NB4 (cell line): Measurements from ENCODE around the gene DOK3.

ENCODE experiments used
- MYC ChIP-seq: IDR thresholded peaks from 2 replicates; pipeline ENCODE4 v1.6.1; 2011; ENCODE audit warnings: low read depth, low read length
- POLR2A ChIP-seq: IDR thresholded peaks from 2 replicates; pipeline ENCODE4 v1.6.1; 2011; ENCODE audit warnings: mild to moderate bottlenecking; ENCODE audit not compliant: insufficient read length; ENCODE audit errors: extremely low read depth
- TF ChIP-seq, protein P1 (sequence below): IDR thresholded peaks from one replicate; pipeline ENCODE4 v1.5.1; 2012; ENCODE audit warnings: low read depth, low read length

DNA sequence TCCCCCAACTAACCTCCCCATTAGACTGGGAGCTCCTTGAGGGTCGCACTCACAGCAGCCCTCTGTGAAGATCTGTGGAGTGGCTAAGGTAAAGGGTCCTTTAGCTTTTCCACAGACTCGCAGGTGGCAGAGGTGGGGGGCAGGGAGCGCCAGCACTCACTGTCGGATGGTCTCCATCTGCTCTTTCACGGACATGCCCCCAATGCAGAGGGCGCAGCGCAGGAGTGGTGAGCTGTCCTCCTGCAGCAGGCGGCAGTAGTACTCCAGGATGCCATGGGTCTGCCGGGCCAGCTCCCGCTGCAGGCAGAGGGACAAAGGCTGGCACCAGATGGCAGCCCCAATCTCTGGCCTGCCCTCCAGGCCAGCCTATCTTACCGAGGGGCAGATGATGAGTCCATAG is 4.9 kb upstream of the DOK3 start:
- TF ChIP-seq, protein P1, sequence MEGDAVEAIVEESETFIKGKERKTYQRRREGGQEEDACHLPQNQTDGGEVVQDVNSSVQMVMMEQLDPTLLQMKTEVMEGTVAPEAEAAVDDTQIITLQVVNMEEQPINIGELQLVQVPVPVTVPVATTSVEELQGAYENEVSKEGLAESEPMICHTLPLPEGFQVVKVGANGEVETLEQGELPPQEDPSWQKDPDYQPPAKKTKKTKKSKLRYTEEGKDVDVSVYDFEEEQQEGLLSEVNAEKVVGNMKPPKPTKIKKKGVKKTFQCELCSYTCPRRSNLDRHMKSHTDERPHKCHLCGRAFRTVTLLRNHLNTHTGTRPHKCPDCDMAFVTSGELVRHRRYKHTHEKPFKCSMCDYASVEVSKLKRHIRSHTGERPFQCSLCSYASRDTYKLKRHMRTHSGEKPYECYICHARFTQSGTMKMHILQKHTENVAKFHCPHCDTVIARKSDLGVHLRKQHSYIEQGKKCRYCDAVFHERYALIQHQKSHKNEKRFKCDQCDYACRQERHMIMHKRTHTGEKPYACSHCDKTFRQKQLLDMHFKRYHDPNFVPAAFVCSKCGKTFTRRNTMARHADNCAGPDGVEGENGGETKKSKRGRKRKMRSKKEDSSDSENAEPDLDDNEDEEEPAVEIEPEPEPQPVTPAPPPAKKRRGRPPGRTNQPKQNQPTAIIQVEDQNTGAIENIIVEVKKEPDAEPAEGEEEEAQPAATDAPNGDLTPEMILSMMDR = no peak
- TF ChIP-seq POLR2A (no peak), MYC (no peak)
